NCI-H82 treated with DMSO at 0.1 percent for 48 hours (cell line): ENCODE results near the gene SLC44A5.
"Not testable (repeated sequence)": the region's sequence is repeated elsewhere in the genome, so short reads cannot be mapped to it uniquely, and the experiment has no call there.

Experiments
- DNase-seq: peaks from one replicate; lab custom pipeline; 2025; ENCODE audit not compliant: unreplicated experiment; lab: John Stamatoyannopoulos, UW

The SLC44A5 gene

GRCh38 chr1:75292013-75292412, 318.9 kb downstream of the SLC44A5 start:
- no peak for DNase-seq

GRCh38 chr1:75276385-75276784, 334.5 kb downstream of the SLC44A5 start:
- DNase-seq: no peak

- no peak for DNase-seq
Measured at GRCh38 chr1:75275631-75276030, 335.3 kb downstream of the SLC44A5 start.

- DNase-seq: no peak
Measured at GRCh38 chr1:75274920-75275506, 335.9 kb downstream of the SLC44A5 start.

GRCh38 chr1:75273110-75273509, 337.8 kb downstream of the SLC44A5 start:
- DNase-seq: no peak

- DNase-seq: no peak
Measured at GRCh38 chr1:75265792-75266191, 345.1 kb downstream of the SLC44A5 start.

- no peak for DNase-seq
Measured at GRCh38 chr1:75264112-75264511, 346.8 kb downstream of the SLC44A5 start.

- not testable (repeated sequence) for DNase-seq
Measured at GRCh38 chr1:75263616-75264015, 347.3 kb downstream of the SLC44A5 start.

- DNase-seq: not testable (repeated sequence)
Measured at GRCh38 chr1:75261946-75262345, 349.0 kb downstream of the SLC44A5 start.

GRCh38 chr1:75258351-75258750, 352.6 kb downstream of the SLC44A5 start:
- DNase-seq: no peak

GRCh38 chr1:75257424-75257823, 353.5 kb downstream of the SLC44A5 start:
- no peak for DNase-seq

GRCh38 chr1:75250114-75250513, 360.8 kb downstream of the SLC44A5 start:
- not testable (repeated sequence) for DNase-seq

GRCh38 chr1:75245239-75245638, 365.7 kb downstream of the SLC44A5 start:
- DNase-seq: no peak

- no peak for DNase-seq
Measured at GRCh38 chr1:75243124-75243523, 367.8 kb downstream of the SLC44A5 start.

GRCh38 chr1:75237316-75237715, 373.6 kb downstream of the SLC44A5 start:
- DNase-seq: no peak

GRCh38 chr1:75234562-75234961, 376.4 kb downstream of the SLC44A5 start:
- DNase-seq: no peak

GRCh38 chr1:75233302-75233929, 377.5 kb downstream of the SLC44A5 start:
- peak; percentile 37 for DNase-seq

GRCh38 chr1:75220072-75220471, 390.8 kb downstream of the SLC44A5 start:
- DNase-seq: no peak

- no peak for DNase-seq
Measured at GRCh38 chr1:75214017-75214416, 396.9 kb downstream of the SLC44A5 start.

- DNase-seq: no peak
Measured at GRCh38 chr1:75211648-75212047, 399.3 kb downstream of the SLC44A5 start.

- DNase-seq: no peak
Measured at GRCh38 chr1:75208862-75209261, 402.1 kb downstream of the SLC44A5 start.

GRCh38 chr1:75203415-75204277, 407.3 kb downstream of the SLC44A5 start:
- peak; percentile 29 for DNase-seq
